GM23248 (cell line): ENCODE data around the gene ZNF124. TPM values are rescaled to one million over a fixed set of nuclear protein-coding genes. Genes with fewer than 3 reads are reported as not detected.

Experiments used
- DNase-seq: peaks from one replicate; pipeline ENCODE4 v3.0.0-alpha.2; 2015
- H2AFZ ChIP-seq: fragments of 200-600 bp; sonication (generic); 2 replicates; pipeline ENCODE4 v1.6.1; 2016; ENCODE audit warnings: antibody characterized with exemption
- H3F3A ChIP-seq: fragments of 200-600 bp; sonication (generic); 2 replicates; pipeline ENCODE4 v1.6.1; 2016; ENCODE audit warnings: mild to moderate bottlenecking, antibody characterized with exemption, mixed run types; ENCODE audit not compliant: insufficient read depth
- H3K27ac ChIP-seq: fragments of 200-600 bp; sonication (generic); 2 replicates; pipeline ENCODE4 v1.5.1; 2016; ENCODE audit warnings: mild to moderate bottlenecking
- H3K27me3 ChIP-seq: fragments of 200-600 bp; sonication (generic); replicated peaks from 2 replicates; pipeline ENCODE4 v1.6.1; 2016; ENCODE audit warnings: mild to moderate bottlenecking; ENCODE audit not compliant: insufficient read depth
- H3K36me3 ChIP-seq: fragments of 200-600 bp; sonication (generic); 2 replicates; pipeline ENCODE4 v1.6.1; 2016; ENCODE audit warnings: low read depth, mild to moderate bottlenecking
- H3K4me1 ChIP-seq: fragments of 200-600 bp; sonication (generic); 2 replicates; pipeline ENCODE4 v1.6.1; 2016; ENCODE audit warnings: mild to moderate bottlenecking; ENCODE audit not compliant: insufficient read depth
- H3K4me2 ChIP-seq: fragments of 200-600 bp; sonication (generic); one replicate; pipeline ENCODE4 v1.6.1; 2016; ENCODE audit warnings: mild to moderate bottlenecking; ENCODE audit not compliant: unreplicated experiment
- H3K4me3 ChIP-seq: fragments of 200-600 bp; sonication (generic); 2 replicates; pipeline ENCODE4 v1.5.1; 2016; ENCODE audit warnings: mild to moderate bottlenecking
- H3K79me2 ChIP-seq: fragments of 200-600 bp; sonication (generic); 2 replicates; pipeline ENCODE4 v1.6.1; 2016; ENCODE audit warnings: mild to moderate bottlenecking; ENCODE audit not compliant: insufficient read depth
- H3K9ac ChIP-seq: fragments of 200-600 bp; sonication (generic); 2 replicates; pipeline ENCODE4 v1.6.1; 2016; ENCODE audit warnings: mild to moderate bottlenecking
- H3K9me2 ChIP-seq: fragments of 200-600 bp; sonication (generic); 2 replicates; pipeline ENCODE4 v1.6.1; 2016; ENCODE audit warnings: mixed run types, mild to moderate bottlenecking, moderate library complexity; ENCODE audit not compliant: insufficient read depth
- H3K9me3 ChIP-seq: fragments of 200-600 bp; sonication (generic); one replicate; pipeline ENCODE4 v1.6.1; 2017; ENCODE audit warnings: low read depth
- H4K20me1 ChIP-seq: fragments of 200-600 bp; sonication (generic); 2 replicates; pipeline ENCODE4 v1.6.0; 2016; ENCODE audit not compliant: insufficient read depth
- EZH2 ChIP-seq: fragments of 200-600 bp; sonication (generic); IDR thresholded peaks from 2 replicates; pipeline ENCODE4 v1.6.1; 2018; ENCODE audit warnings: antibody characterized with exemption, mild to moderate bottlenecking; ENCODE audit not compliant: insufficient read depth, poor library complexity, severe bottlenecking
- EZH2phosphoT487 ChIP-seq: fragments of 200-600 bp; sonication (generic); IDR thresholded peaks from 2 replicates; pipeline ENCODE4 v1.6.1; 2018; ENCODE audit warnings: antibody characterized with exemption, moderate library complexity, mild to moderate bottlenecking, low read depth; ENCODE audit not compliant: insufficient read depth
- WGBS, 2 experiments: methylation state at CpG; one replicate each; pipeline ENCODE4 v1.1.6; 2015 to 2017; ENCODE audit warnings: low lambda C conversion rate in 2 of 2, low coverage in 1 of 2; ENCODE audit errors: missing lambda C conversion rate in 2 of 2; 5-methylcytosine and 5-hydroxymethylcytosine counted together
- in situ Hi-C: fragments of 300-500 bp; cut with MboI; formaldehyde crosslinking; loops from 2 replicates; pipeline ENCODE4 v1.15.0; 2020
- polyA plus RNA-seq: library from polyadenylated mRNA; unstranded; fragments of >200 nt; fragmentation: Nextera tagmentation; extraction: Ambion mirVana; gene quantifications from 2 replicates; pipeline ENCODE4 v1.2.1, GENCODE V29; 2016
- total RNA-seq: library from RNA; depleted of rRNA; stranded (reverse); fragments of >200 nt; shearing (Covaris generic); gene quantifications from 2 replicates; pipeline ENCODE4 v1.2.3, GENCODE V29; 2014

The ZNF124 gene
- total and polyA plus RNA-seq, 2 experiments from 2014 or later, result 2.8 to 14.1 TPM

GRCh38 chr1:247115545-247115944 is 56.3 kb downstream of the ZNF124 start:
- H3K27ac ChIP-seq, result no peak overlapping the region
- H3K9me3 ChIP-seq, result no peaks in the 10 kb centered on the region
- no peaks in the 10 kb centered on the region for H3K27me3 ChIP-seq
- H3K9me2 ChIP-seq, result no peaks in the 10 kb centered on the region
- H3K36me3 ChIP-seq, result no peaks in the 10 kb centered on the region
- H3K4me1 ChIP-seq, result no peaks in the 10 kb centered on the region
- no peak overlapping the region for H3K4me3 ChIP-seq
- no peak for TF ChIP-seq EZH2phosphoT487
- TF ChIP-seq EZH2, result no peak
- no peaks in the 10 kb centered on the region for H3K79me2 ChIP-seq
- no peak for DNase-seq
- no peaks in the 10 kb centered on the region for H4K20me1 ChIP-seq
- no peak overlapping the region for H2AFZ ChIP-seq
- no peak overlapping the region for H3K4me2 ChIP-seq
- H3F3A ChIP-seq, result 0 out of 2 replicates have a peak, but pooled peaks cover 6% of the 10 kb centered on the region
- 92 to 97% methylated on average over 8 to 12 of the region's 12 CpGs for WGBS, 2 experiments
- in situ Hi-C loops, result no loop called here
- H3K9ac ChIP-seq, result no peak overlapping the region

GRCh38 chr1:247115141-247115510 is 56.7 kb downstream of the ZNF124 start:
- H3K36me3 ChIP-seq, result no peaks in the 10 kb centered on the region
- in situ Hi-C loops, result no loop called here
- H3K4me1 ChIP-seq, result no peaks in the 10 kb centered on the region
- no peak overlapping the region for H2AFZ ChIP-seq
- WGBS, 2 experiments, result 55 to 65% methylated on average over 7 of the region's 7 CpGs
- H3K9ac ChIP-seq, result no peak overlapping the region
- H3K4me2 ChIP-seq, result no peak overlapping the region
- no peak for TF ChIP-seq EZH2
- no peak overlapping the region for H3K27ac ChIP-seq
- DNase-seq, result no peak
- no peaks in the 10 kb centered on the region for H3K9me3 ChIP-seq
- H3K27me3 ChIP-seq, result no peaks in the 10 kb centered on the region
- H3K79me2 ChIP-seq, result no peaks in the 10 kb centered on the region
- 0 out of 2 replicates have a peak, but pooled peaks cover 6% of the 10 kb centered on the region for H3F3A ChIP-seq
- no peaks in the 10 kb centered on the region for H3K9me2 ChIP-seq
- no peak overlapping the region for H3K4me3 ChIP-seq
- H4K20me1 ChIP-seq, result no peaks in the 10 kb centered on the region

- 90 to 95% methylated on average over 11 to 13 of the region's 13 CpGs for WGBS, 2 experiments
- Histone ChIP-seq H3K27me3 (no peaks in the 10 kb centered on the region), H3K36me3 (no peaks in the 10 kb centered on the region), H3K27ac (no peak overlapping the region), H3K9me3 (no peaks in the 10 kb centered on the region), H3K9ac (no peak overlapping the region), H3K79me2 (no peaks in the 10 kb centered on the region), H3K4me1 (no peaks in the 10 kb centered on the region), H3F3A (0 out of 2 replicates have a peak, but pooled peaks cover 6% of the 10 kb centered on the region), H2AFZ (no peak overlapping the region), H3K4me2 (no peak overlapping the region), H3K9me2 (no peaks in the 10 kb centered on the region), H4K20me1 (no peaks in the 10 kb centered on the region), H3K4me3 (no peak overlapping the region)
- no peak for TF ChIP-seq EZH2
- in situ Hi-C loops, result no loop called here
- no peak for DNase-seq
These were observed 57.3 kb downstream of the ZNF124 start for GRCh38 chr1:247114351-247115140.

GRCh38 chr1:247113733-247114271 is 58.0 kb downstream of the ZNF124 start:
- Histone ChIP-seq H4K20me1 (no peaks in the 10 kb centered on the region), H3K4me3 (no peak overlapping the region), H3K4me1 (no peaks in the 10 kb centered on the region), H3F3A (0 out of 2 replicates have a peak, but pooled peaks cover 6% of the 10 kb centered on the region), H3K9me3 (no peaks in the 10 kb centered on the region), H3K4me2 (no peak overlapping the region), H3K36me3 (no peaks in the 10 kb centered on the region), H3K9ac (no peak overlapping the region), H3K27me3 (no peaks in the 10 kb centered on the region), H3K79me2 (no peaks in the 10 kb centered on the region), H3K9me2 (no peaks in the 10 kb centered on the region), H2AFZ (no peak overlapping the region), H3K27ac (no peak overlapping the region)
- no peak for DNase-seq
- TF ChIP-seq EZH2phosphoT487, result no peak
- TF ChIP-seq EZH2, result no peak
- in situ Hi-C loops, result no loop called here
- WGBS, 2 experiments, result 93 to 96% methylated on average over 5 of the region's 5 CpGs
